Immature natural killer cell (primary cell): ENCODE results near the gene RGPD8. TPM values are rescaled to one million over a fixed set of nuclear protein-coding genes. Genes with fewer than 3 reads are reported as not detected.
"Not testable (repeated sequence)": the region's sequence is repeated elsewhere in the genome, so short reads cannot be mapped to it uniquely, and the experiment has no call there.

ENCODE experiments used
- DNase-seq, 3 donors: peaks; one replicate each; pipeline ENCODE4 v3.0.0; 2022; ENCODE audit warnings: mixed read lengths in 1 of 3
- H3K27ac Mint-ChIP-seq, 6 donors: one replicate each; pipeline ENCODE4 v1.8.0; 2020; ENCODE audit warnings: mixed read lengths in 6 of 6, mild to moderate bottlenecking in 5 of 6, inconsistent platforms in 4 of 6, moderate library complexity in 3 of 6
- H3K27me3 Mint-ChIP-seq, 3 donors: one replicate each; pipeline ENCODE4 v1.8.0; 2020 to 2021; ENCODE audit warnings: low read depth in 3 of 3, mild to moderate bottlenecking in 3 of 3, mixed read lengths in 3 of 3, moderate library complexity in 3 of 3, inconsistent platforms in 1 of 3
- H3K36me3 Mint-ChIP-seq, 3 donors: one replicate each; pipeline ENCODE4 v1.8.0; 2020; ENCODE audit warnings: mixed read lengths in 3 of 3, inconsistent platforms in 2 of 3, mild to moderate bottlenecking in 2 of 3
- H3K4me1 Mint-ChIP-seq, 2 donors: one replicate each; pipeline ENCODE4 v1.8.0; 2020; ENCODE audit warnings: inconsistent platforms in 2 of 2, mild to moderate bottlenecking in 2 of 2, mixed read lengths in 2 of 2, moderate library complexity in 1 of 2
- H3K4me3 Mint-ChIP-seq, 5 donors: one replicate each; pipeline ENCODE4 v1.8.0; 2020; ENCODE audit warnings: mild to moderate bottlenecking in 5 of 5, mixed read lengths in 5 of 5, inconsistent platforms in 3 of 5, moderate library complexity in 3 of 5
- H3K9me3 Mint-ChIP-seq, 6 donors: one replicate each; pipeline ENCODE4 v1.8.0; 2020; ENCODE audit warnings: mild to moderate bottlenecking in 6 of 6, mixed read lengths in 6 of 6, inconsistent platforms in 4 of 6, moderate library complexity in 3 of 6
- polyA plus RNA-seq, 3 donors: library from polyadenylated mRNA; unstranded; fragments of 300-500 nt; fragmentation: Illumina TruSeq; gene quantifications; one replicate each; pipeline ENCODE4 v1.2.3, GENCODE V29; 2021

RGPD8 gene
- polyA plus RNA-seq, 3 donors from 2014 or later, result 0.58 to 2.3 (median 0.76) TPM

GRCh38 chr2:112431587-112432295 lies 1.7 kb downstream of the RGPD8 start:
- DNase-seq, H3K36me3 Mint-ChIP-seq, H3K27me3 Mint-ChIP-seq, H3K9me3 Mint-ChIP-seq: not testable (repeated sequence)
- H3K4me1 Mint-ChIP-seq, result peaks cover 13 to 29% of the 10 kb centered on the region in 2 donors
- peak overlapping the region; percentile 71 to 81 (median 80) for H3K4me3 Mint-ChIP-seq
- peak overlapping the region in 5 of 6 donors; percentile 15 to 88 (median 67) for H3K27ac Mint-ChIP-seq

GRCh38 chr2:112424553-112424952 lies 8.9 kb downstream of the RGPD8 start:
- not testable (repeated sequence) for H3K27me3 Mint-ChIP-seq, H3K9me3 Mint-ChIP-seq, H3K4me1 Mint-ChIP-seq, H3K36me3 Mint-ChIP-seq, H3K27ac Mint-ChIP-seq, H3K4me3 Mint-ChIP-seq, DNase-seq

GRCh38 chr2:112416860-112417259 lies 16.6 kb downstream of the RGPD8 start:
- not testable (repeated sequence) for H3K27ac Mint-ChIP-seq, H3K4me3 Mint-ChIP-seq, H3K36me3 Mint-ChIP-seq, H3K9me3 Mint-ChIP-seq, DNase-seq, H3K27me3 Mint-ChIP-seq, H3K4me1 Mint-ChIP-seq

- H3K4me3 Mint-ChIP-seq, H3K4me1 Mint-ChIP-seq, H3K27me3 Mint-ChIP-seq, H3K36me3 Mint-ChIP-seq, DNase-seq, H3K27ac Mint-ChIP-seq: not testable (repeated sequence)
- H3K9me3 Mint-ChIP-seq, result peaks cover 7 to 19% (median 11%) of the 10 kb centered on the region in 6 donors
Measured at GRCh38 chr2:112360055-112360454, 73.4 kb downstream of the RGPD8 start.

GRCh38 chr2:112354335-112354734 lies 79.1 kb downstream of the RGPD8 start:
- not testable (repeated sequence) for H3K4me1 Mint-ChIP-seq, H3K27me3 Mint-ChIP-seq, H3K36me3 Mint-ChIP-seq, DNase-seq, H3K4me3 Mint-ChIP-seq, H3K27ac Mint-ChIP-seq
- peaks cover 4 to 14% (median 8%) of the 10 kb centered on the region in 6 donors for H3K9me3 Mint-ChIP-seq

GRCh38 chr2:112352809-112353603 lies 80.4 kb downstream of the RGPD8 start:
- not testable (repeated sequence) for H3K4me1 Mint-ChIP-seq, DNase-seq, H3K9me3 Mint-ChIP-seq, H3K4me3 Mint-ChIP-seq, H3K36me3 Mint-ChIP-seq, H3K27me3 Mint-ChIP-seq, H3K27ac Mint-ChIP-seq

- H3K4me3 Mint-ChIP-seq, H3K4me1 Mint-ChIP-seq, H3K27ac Mint-ChIP-seq, H3K27me3 Mint-ChIP-seq, H3K9me3 Mint-ChIP-seq, H3K36me3 Mint-ChIP-seq, DNase-seq: not testable (repeated sequence)
Measured at GRCh38 chr2:112352292-112352691, 81.2 kb downstream of the RGPD8 start.

DNA sequence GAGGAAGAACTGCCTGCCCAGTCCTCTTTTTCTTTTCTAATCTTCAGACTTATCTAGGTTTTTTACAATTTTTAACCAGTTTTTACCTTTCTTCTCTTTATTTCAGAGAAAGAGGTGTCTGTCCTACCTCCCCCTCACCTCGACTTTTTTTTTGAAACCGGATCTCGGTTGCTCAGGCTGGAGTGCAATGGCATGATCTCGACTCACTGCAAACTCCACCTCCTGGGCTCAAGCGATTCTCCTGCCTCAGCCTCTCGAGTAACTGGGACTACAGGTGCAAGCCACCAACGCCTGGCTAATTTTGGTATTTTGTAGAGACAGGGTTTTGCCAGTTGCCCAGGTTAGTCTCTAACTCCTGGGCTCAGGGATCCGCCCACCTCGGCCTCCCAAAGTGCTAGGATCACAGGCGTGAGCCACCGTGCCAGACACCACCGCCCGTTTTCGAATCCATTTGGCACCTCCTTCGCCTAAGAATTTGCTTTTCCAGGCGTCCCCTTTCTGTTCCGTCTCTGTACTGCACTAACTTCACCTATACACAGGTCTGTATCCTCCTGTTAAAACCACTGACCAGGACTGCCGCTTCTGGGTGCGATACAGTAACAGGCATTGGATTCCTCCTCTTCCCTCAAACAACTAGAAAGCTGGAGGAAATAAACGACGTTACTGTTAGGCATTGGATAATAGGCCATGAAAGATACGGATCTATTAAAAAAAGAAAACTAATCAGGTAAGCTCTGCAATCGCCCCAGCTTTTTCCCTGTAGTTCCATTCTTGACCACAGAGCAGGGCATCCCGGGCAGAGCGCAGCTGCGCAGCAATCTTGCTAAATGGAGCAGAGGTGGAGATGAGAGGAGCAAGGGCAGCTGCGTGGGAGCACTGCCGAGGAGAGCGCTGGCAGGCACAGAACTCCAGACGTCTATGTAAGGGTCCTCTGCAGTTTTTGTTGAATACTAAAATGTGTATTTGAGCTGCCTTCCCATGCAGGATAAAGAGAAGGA lies 88.1 kb downstream of the RGPD8 start:
- no peak overlapping the region for H3K4me3 Mint-ChIP-seq
- peaks cover 0 to 2% of the 10 kb centered on the region in 2 donors for H3K4me1 Mint-ChIP-seq
- no peak overlapping the region for H3K27ac Mint-ChIP-seq
- no peak for DNase-seq
- peaks cover 2 to 16% (median 13%) of the 10 kb centered on the region in 3 donors for H3K27me3 Mint-ChIP-seq
- peaks cover 0 to 2% (median 0%) of the 10 kb centered on the region in 6 donors for H3K9me3 Mint-ChIP-seq
- no peaks in the 10 kb centered on the region for H3K36me3 Mint-ChIP-seq

DNA sequence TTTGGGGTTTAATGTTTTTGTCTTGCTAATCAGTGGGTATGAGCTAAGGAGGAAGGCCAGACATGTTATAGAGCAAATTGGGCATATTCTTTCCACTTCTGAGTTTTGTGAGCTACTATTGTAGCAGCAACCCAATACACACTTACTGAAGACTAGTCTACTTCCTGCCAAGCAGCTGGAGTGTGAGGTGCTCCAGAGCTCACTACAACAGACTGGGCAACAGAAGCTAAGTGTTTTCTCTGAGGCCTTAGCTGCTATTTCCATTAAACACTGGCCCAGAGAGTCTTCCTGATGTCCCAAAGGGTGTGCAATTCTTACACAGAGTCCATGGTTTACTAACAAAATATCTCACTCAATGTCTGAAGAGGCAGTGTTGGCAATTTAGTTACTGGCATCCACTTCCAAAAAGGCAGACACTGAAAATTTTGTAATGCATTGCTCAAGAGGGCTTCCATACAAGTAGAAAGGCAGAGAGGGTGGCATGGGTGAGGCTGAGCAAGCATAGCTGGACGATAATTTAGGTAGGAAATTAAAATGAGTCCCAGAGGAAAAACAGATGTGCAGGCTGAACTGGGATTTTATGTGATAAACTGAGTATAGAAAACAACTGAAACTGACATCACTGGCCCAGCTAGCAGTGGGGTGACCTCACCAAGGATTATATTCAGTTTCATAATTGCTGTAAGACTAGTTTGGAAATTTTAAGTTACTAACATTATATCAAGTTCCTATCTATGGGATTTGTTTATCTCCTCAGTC lies 89.4 kb downstream of the RGPD8 start:
- no peak for DNase-seq
- Mint-ChIP-seq H3K4me1 (peaks cover 0 to 2% of the 10 kb centered on the region in 2 donors), H3K4me3 (no peak overlapping the region), H3K36me3 (no peaks in the 10 kb centered on the region), H3K27ac (no peak overlapping the region), H3K27me3 (peaks cover 2 to 16% (median 13%) of the 10 kb centered on the region in 3 donors), H3K9me3 (peaks cover 0 to 2% (median 0%) of the 10 kb centered on the region in 6 donors)

DNA sequence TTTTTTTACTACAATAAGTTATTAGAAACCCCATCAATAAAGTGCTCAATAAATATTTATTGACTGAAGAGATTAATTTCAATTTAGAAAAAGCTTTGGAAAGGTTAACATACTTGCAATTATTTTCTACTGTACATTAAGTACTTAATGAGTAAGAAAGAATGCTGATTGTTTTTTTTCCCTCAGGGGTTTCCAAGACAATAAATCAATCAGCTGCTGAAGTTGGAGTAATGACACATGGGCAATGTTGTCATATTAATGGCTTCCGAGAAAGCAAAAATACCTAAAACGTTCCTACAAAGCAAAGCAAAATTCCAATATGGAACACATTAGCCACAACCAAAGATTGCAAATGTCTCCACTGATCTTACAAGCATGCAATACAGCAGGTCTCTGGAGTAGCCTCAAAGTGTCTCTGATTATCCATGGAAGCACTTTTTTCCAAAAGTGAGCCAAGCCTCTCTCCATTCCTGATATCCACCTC lies 91.3 kb downstream of the RGPD8 start:
- no peak overlapping the region for H3K4me3 Mint-ChIP-seq
- no peak overlapping the region for H3K27ac Mint-ChIP-seq
- H3K36me3 Mint-ChIP-seq, result no peaks in the 10 kb centered on the region
- peaks cover 2 to 16% (median 6%) of the 10 kb centered on the region in 3 donors for H3K27me3 Mint-ChIP-seq
- no peak for DNase-seq
- peaks cover 0 to 2% of the 10 kb centered on the region in 2 donors for H3K4me1 Mint-ChIP-seq
- peaks cover 0 to 2% (median 0%) of the 10 kb centered on the region in 6 donors for H3K9me3 Mint-ChIP-seq

- peaks cover 0 to 2% (median 0%) of the 10 kb centered on the region in 6 donors for H3K9me3 Mint-ChIP-seq
- peaks cover 0 to 2% of the 10 kb centered on the region in 2 donors for H3K4me1 Mint-ChIP-seq
- peaks cover 2 to 10% (median 2%) of the 10 kb centered on the region in 3 donors for H3K27me3 Mint-ChIP-seq
- no peaks in the 10 kb centered on the region for H3K36me3 Mint-ChIP-seq
- H3K27ac Mint-ChIP-seq, result no peak overlapping the region
- H3K4me3 Mint-ChIP-seq, result no peak overlapping the region
- DNase-seq, result no peak
Measured at GRCh38 chr2:112340475-112341267, 92.8 kb downstream of the RGPD8 start.

DNA sequence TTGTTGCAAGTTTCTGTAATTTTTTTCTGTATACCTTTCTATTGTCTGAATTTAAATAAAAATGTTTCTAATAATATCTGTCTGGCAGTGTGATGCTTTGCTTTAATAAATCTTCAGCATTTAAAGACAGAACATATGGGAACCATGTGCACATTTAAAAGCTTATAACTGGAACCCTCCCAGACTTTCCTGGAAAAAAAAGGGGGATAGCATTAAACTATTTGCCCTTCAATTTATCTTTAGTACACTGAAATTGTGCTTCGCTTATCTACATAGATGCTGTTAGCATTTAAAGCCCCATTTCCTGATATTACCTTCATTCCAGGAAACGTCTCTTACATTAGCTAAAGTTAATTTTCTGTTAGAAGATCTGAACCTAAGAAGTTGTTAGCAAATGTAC lies 93.5 kb downstream of the RGPD8 start:
- Mint-ChIP-seq H3K4me1 (no peaks in the 10 kb centered on the region), H3K27me3 (peaks cover 0 to 8% (median 2%) of the 10 kb centered on the region in 3 donors), H3K36me3 (no peaks in the 10 kb centered on the region), H3K27ac (no peak overlapping the region), H3K4me3 (no peak overlapping the region), H3K9me3 (peaks cover 0 to 2% (median 0%) of the 10 kb centered on the region in 6 donors)
- DNase-seq, result no peak
